Ectodermal cell (in vitro differentiated cells): ENCODE measurements around the gene MEF2D. TPM values are rescaled to one million over a fixed set of nuclear protein-coding genes. Genes with fewer than 3 reads are reported as not detected.

Experiments
- H3K27ac ChIP-seq: 2 replicates; pipeline ENCODE4 v1.7.0; 2013; ENCODE audit warnings: mild to moderate bottlenecking, low read depth, low read length; ENCODE audit not compliant: insufficient read depth, poor library complexity, severe bottlenecking
- H3K27me3 ChIP-seq: 2 replicates; pipeline ENCODE4 v1.7.0; 2013; ENCODE audit warnings: mild to moderate bottlenecking, low read length; ENCODE audit not compliant: insufficient read depth, control insufficient read depth, poor library complexity, severe bottlenecking
- H3K36me3 ChIP-seq: one replicate; pipeline ENCODE4 v1.7.0; 2013; ENCODE audit warnings: low read length; ENCODE audit not compliant: control insufficient read depth, insufficient read depth
- H3K4me1 ChIP-seq: one replicate; pipeline ENCODE4 v1.7.0; 2013; ENCODE audit warnings: low read length; ENCODE audit not compliant: control insufficient read depth, insufficient read depth
- H3K4me3 ChIP-seq: 2 replicates; pipeline ENCODE4 v1.7.0; 2013; ENCODE audit warnings: low read depth, low read length, control low read depth; ENCODE audit not compliant: insufficient read depth
- H3K9me3 ChIP-seq: 2 replicates; pipeline ENCODE4 v1.7.0; 2013; ENCODE audit warnings: mild to moderate bottlenecking, low read length, moderate library complexity; ENCODE audit not compliant: control insufficient read depth
- WGBS, 2 experiments: methylation state at CpG; one replicate each; pipeline ENCODE4 v1.1.7; 2013; ENCODE audit warnings: missing lambda C conversion rate in 2 of 2; 5-methylcytosine and 5-hydroxymethylcytosine counted together
- polyA plus RNA-seq, 4 experiments: library from polyadenylated mRNA; stranded (reverse); fragments of 50-300 nt; gene quantifications; one replicate each; pipeline ENCODE4 v1.2.3, GENCODE V29; 2013

Gene MEF2D
- 11.7 TPM for polyA plus RNA-seq (2013, experiment 1 of 4)
- 13.1 TPM for polyA plus RNA-seq (2013, experiment 2 of 4)
- polyA plus RNA-seq (2013, experiment 3 of 4): 10.6 TPM
- 10.7 TPM for polyA plus RNA-seq (2013, experiment 4 of 4)

DNA sequence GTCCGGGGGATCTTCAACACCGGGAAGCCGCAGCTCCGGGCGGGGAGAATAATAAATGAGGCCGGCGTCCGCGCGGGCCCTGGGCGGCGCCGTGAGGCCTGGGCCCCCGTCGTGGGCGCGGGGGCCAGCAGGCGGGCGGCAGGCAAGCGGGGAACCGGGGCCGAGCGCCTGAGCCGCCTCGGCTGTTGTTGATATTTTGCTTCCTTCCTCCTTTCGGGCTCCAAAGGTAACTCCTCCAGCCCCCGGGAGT lies at the start of gene MEF2D:
Gene MEF2D, minus strand, starts transcription at position 233 of the 250 bp plus-strand sequence. CDS start 17,483 bp downstream, outside the sequence.
- Histone ChIP-seq H3K27me3 (peaks cover 6% of the 10 kb centered on the region), H3K4me3 (peak within 1 kb of the TSS; percentile 93), H3K36me3 (no peaks in the 10 kb centered on the region), H3K4me1 (peaks cover 56% of the 10 kb centered on the region), H3K9me3 (no peaks in the 10 kb centered on the region), H3K27ac (peak within 1 kb of the TSS; percentile 82)
- 0 to 1% methylated on average over 27 of the region's 27 CpGs for WGBS, 2 experiments

DNA sequence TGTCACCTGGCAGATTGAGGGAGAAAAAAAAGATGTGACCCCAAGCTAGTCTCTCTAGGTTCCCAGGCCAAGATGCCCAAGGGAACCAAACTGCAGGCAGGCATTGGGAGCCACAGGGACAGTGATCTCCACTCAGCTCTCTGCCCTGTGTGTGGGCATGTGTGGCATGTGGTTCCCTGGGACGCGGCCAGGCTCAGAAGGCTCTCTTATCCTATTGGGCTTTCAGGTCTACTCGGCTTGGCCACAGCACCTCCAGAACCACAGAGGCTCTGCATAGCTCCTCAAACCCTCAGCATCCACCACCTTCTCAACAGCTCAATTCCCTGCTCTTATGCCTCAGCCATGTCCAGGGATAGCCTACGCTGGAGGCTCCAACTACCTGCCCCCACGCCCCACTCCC lies 49.8 kb upstream of the MEF2D start:
- no peak overlapping the region for H3K27ac ChIP-seq
- H3K27me3 ChIP-seq: no peaks in the 10 kb centered on the region
- H3K36me3 ChIP-seq: peaks cover 14% of the 10 kb centered on the region
- H3K4me1 ChIP-seq: no peaks in the 10 kb centered on the region
- H3K9me3 ChIP-seq: no peaks in the 10 kb centered on the region
- no peak overlapping the region for H3K4me3 ChIP-seq
- WGBS, 2 experiments: 84% methylated on average over 5 of the region's 5 CpGs

DNA sequence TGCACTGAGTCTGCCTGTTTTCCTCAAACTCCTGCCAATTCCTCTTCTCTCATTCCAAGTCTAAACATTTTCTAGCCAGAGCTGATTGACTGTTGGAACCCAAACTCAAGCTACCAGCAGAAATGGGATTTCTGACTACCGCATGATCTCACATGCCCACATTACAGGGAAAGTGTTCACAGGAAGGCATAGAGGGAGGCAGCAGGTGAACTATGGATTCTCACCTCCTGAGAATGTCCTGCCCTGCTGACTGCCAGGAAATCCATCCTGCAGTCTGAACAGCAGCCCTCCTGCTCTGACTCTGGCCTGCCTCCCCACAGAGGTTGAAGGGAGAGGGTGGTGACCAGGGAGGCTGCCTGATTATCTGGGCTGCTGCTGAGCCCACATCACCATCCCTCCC lies 49.3 kb upstream of the MEF2D start:
- H3K36me3 ChIP-seq: peaks cover 14% of the 10 kb centered on the region
- no peaks in the 10 kb centered on the region for H3K9me3 ChIP-seq
- 96 to 98% methylated on average over 1 of the region's 1 CpG for WGBS, 2 experiments
- H3K4me1 ChIP-seq: no peaks in the 10 kb centered on the region
- H3K4me3 ChIP-seq: no peak overlapping the region
- H3K27ac ChIP-seq: no peak overlapping the region
- no peaks in the 10 kb centered on the region for H3K27me3 ChIP-seq

DNA sequence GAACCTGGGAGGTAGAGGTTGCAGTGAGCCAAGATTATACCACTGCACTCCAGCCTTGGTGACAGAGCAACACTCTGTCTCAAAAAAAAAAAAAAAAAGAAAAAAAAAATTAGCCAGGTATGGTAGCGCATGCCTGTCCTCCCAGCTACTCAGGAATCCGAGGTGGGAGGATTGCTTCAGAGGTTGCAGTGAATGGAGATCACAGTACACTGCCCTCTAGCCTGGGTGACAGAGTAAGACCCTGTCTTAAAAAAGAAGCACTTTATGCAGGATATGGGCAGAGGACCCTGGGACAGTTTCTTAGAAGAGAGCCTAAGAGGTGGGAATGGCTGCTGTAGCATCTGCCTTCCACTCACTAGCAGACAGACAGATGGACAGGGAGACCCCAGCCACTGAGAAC lies 48.8 kb upstream of the MEF2D start:
- 89 to 90% methylated on average over 2 of the region's 2 CpGs for WGBS, 2 experiments
- H3K27ac ChIP-seq: no peak overlapping the region
- H3K4me1 ChIP-seq: no peaks in the 10 kb centered on the region
- peaks cover 12% of the 10 kb centered on the region for H3K36me3 ChIP-seq
- H3K27me3 ChIP-seq: no peaks in the 10 kb centered on the region
- no peaks in the 10 kb centered on the region for H3K9me3 ChIP-seq
- H3K4me3 ChIP-seq: no peak overlapping the region

DNA sequence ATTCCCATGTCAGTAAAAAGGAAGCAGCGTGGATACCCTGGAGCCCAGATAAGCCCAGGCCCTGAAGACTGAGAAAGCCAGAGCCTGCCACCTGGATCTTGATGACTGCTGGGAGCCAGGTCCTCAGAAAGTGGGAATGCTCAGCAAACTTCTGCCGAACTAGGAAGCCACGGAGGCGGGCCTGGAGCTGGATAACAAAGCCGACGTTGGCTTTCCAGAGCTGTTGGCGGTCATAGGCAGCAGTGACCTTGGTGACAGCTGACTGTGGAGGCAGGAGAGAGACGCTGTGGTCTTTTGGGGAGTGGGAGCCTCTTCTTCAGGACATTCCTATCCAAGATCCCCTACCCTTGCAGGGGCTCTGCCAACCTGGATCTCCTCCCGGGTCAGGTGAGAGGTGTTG lies 47.4 kb upstream of the MEF2D start:
- WGBS, 2 experiments: 94 to 96% methylated on average over 9 of the region's 9 CpGs
- Histone ChIP-seq H3K36me3 (peaks cover 7% of the 10 kb centered on the region), H3K4me1 (no peaks in the 10 kb centered on the region), H3K9me3 (no peaks in the 10 kb centered on the region), H3K4me3 (no peak overlapping the region), H3K27ac (no peak overlapping the region), H3K27me3 (no peaks in the 10 kb centered on the region)

DNA sequence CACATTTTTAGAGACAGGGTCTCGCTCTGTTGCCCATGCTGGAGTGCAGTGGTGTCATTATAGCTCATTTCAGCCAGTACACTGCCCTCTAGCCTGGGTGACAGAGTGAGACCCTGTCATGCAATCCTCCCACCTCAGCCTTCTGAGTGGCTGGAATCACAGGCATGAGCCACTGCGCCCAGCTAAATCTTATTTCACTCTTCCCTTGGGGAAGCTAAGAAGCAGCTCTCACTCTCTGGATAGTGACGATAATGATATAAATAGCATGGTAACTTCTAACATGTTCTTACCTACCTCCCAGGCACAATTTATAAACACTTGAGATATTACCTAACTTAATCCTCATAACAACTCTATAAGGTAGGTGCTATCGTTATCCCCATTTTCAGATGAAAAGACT lies 46.9 kb upstream of the MEF2D start:
- Histone ChIP-seq H3K9me3 (no peaks in the 10 kb centered on the region), H3K4me3 (no peak overlapping the region), H3K27ac (no peak overlapping the region), H3K36me3 (peaks cover 7% of the 10 kb centered on the region), H3K27me3 (no peaks in the 10 kb centered on the region), H3K4me1 (no peaks in the 10 kb centered on the region)
- WGBS, 2 experiments: 93 to 97% methylated on average over 3 to 4 of the region's 4 CpGs

DNA sequence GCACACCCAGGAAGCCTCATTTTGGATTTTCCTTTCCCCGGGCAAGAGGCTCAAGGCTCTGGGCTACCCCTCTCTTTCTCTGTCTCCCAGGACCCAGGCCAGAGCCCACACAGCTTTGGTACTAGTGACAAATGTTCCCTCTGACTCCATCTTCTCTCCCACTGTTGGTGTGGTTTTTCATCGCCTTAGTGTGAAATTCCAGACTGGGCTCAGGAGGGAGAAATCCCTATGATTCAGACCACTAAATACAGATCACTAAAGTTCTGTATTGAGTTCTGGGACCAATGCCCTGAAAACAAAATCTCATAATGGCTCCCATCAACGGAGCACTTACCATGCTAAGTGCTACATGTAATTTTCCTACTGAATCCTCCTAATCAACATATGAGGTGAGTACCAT lies 45.7 kb upstream of the MEF2D start:
- Histone ChIP-seq H3K9me3 (no peaks in the 10 kb centered on the region), H3K36me3 (peaks cover 7% of the 10 kb centered on the region), H3K27me3 (no peaks in the 10 kb centered on the region), H3K4me1 (no peaks in the 10 kb centered on the region), H3K4me3 (no peak overlapping the region), H3K27ac (no peak overlapping the region)
- WGBS, 2 experiments: 89 to 92% methylated on average over 3 of the region's 3 CpGs

DNA sequence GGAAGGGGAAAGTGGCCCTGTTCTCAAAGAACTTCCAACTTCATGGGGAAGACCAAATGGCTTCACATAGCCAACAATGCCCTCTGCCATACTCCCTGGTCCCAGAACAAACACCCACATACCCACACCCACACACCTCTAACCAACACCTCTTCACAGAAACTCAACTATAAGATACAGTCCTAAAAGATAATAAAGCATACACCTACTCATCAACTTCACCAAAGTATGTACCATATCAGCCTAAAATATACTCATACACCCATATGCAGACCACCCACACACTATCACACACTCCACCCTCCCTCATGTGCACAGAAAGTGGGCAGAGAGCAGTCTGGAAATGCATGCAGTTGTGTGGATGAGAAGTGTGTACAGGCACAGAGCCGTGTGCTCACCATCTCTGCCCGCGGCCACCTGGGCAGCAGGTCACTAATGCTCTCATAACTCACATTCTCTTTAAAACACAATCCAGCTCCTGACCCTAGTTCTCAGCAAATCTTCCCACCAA lies 44.1 kb upstream of the MEF2D start:
- 96 to 98% methylated on average over 3 of the region's 3 CpGs for WGBS, 2 experiments
- H3K4me3 ChIP-seq: no peak overlapping the region
- H3K27ac ChIP-seq: no peak overlapping the region
- no peaks in the 10 kb centered on the region for H3K27me3 ChIP-seq
- H3K9me3 ChIP-seq: no peaks in the 10 kb centered on the region
- H3K4me1 ChIP-seq: no peaks in the 10 kb centered on the region
- peaks cover 15% of the 10 kb centered on the region for H3K36me3 ChIP-seq

DNA sequence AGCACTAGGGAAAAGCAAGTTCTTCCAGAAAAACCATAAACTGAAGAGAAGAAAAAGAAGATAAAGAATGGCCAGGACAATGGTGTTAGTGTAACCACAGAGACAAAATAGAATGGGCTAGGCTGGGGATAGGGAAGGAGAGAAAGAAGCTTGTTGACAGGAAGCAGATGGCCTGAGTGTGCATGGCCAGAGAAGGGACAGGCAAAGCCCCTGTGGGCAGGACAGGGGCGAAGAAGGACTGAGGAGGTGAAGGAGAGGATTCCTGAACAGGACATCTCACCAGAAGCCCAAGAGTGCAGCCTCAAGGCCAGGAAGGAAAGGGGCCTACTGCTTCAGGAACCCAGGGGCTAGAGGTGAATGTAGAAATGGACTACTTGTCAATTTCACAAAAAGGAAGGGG lies 42.5 kb upstream of the MEF2D start:
- Histone ChIP-seq H3K4me3 (no peak overlapping the region), H3K9me3 (no peaks in the 10 kb centered on the region), H3K4me1 (no peaks in the 10 kb centered on the region), H3K36me3 (peaks cover 20% of the 10 kb centered on the region), H3K27ac (no peak overlapping the region), H3K27me3 (no peaks in the 10 kb centered on the region)
- WGBS, 2 experiments: 96 to 98% methylated on average over 1 of the region's 1 CpG

DNA sequence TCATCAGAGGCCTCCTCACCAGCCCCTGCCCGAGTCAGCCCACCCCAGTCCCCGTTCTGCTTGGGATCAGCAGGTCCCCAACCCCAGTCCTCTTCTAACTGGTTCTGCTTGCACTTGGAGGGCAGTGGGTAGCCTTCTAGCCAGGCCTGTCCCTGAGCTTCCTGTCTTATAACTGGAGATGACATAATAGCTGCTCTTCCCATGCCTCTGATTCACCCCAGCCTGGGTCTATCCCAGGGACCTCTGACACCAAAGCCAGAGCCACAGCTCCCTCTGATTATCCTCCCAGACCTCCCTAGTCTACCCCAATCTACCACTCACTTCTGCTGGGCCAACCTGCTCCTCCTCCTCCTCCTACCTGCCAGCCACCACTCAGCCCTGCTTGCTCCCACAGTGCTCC lies 40.4 kb upstream of the MEF2D start:
- Histone ChIP-seq H3K27me3 (no peaks in the 10 kb centered on the region), H3K36me3 (peaks cover 27% of the 10 kb centered on the region), H3K4me1 (no peaks in the 10 kb centered on the region), H3K9me3 (no peaks in the 10 kb centered on the region), H3K4me3 (no peak overlapping the region), H3K27ac (no peak overlapping the region)
- 91 to 94% methylated on average over 2 of the region's 2 CpGs for WGBS, 2 experiments

DNA sequence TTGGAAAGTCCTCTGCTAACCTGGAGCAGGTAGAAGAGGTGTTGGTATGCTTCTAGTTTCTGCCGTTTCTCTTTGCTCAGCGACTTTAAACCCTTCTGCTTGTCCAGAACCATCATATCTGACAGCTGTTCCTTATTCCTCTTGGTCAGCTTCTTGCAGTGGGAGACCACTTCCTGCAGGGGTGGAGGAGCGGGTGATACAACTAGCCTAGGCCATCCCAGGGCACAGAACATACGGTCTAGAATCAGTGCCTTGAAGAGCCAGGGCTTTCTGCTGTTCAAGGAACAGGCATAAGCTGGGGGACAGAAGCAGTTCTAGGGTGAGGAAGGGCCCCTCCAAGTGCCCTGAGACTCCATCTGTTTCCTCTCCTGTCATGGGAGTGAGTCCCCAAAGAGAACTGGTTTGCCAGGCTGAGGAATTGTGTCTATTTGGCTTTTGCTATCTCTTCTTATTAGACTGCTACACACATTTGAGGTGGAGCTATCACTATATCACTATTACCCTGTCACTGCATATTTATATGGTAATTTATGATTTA lies 39.3 kb upstream of the MEF2D start:
- Histone ChIP-seq H3K27ac (no peak overlapping the region), H3K4me1 (no peaks in the 10 kb centered on the region), H3K4me3 (no peak overlapping the region), H3K36me3 (peaks cover 27% of the 10 kb centered on the region), H3K9me3 (no peaks in the 10 kb centered on the region), H3K27me3 (no peaks in the 10 kb centered on the region)
- WGBS, 2 experiments: 94 to 96% methylated on average over 4 of the region's 4 CpGs
